ENCODE results near the gene XPNPEP2.

Gene XPNPEP2, protein sequence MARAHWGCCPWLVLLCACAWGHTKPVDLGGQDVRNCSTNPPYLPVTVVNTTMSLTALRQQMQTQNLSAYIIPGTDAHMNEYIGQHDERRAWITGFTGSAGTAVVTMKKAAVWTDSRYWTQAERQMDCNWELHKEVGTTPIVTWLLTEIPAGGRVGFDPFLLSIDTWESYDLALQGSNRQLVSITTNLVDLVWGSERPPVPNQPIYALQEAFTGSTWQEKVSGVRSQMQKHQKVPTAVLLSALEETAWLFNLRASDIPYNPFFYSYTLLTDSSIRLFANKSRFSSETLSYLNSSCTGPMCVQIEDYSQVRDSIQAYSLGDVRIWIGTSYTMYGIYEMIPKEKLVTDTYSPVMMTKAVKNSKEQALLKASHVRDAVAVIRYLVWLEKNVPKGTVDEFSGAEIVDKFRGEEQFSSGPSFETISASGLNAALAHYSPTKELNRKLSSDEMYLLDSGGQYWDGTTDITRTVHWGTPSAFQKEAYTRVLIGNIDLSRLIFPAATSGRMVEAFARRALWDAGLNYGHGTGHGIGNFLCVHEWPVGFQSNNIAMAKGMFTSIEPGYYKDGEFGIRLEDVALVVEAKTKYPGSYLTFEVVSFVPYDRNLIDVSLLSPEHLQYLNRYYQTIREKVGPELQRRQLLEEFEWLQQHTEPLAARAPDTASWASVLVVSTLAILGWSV

GRCh38 chrX:129738466-129739308, at the start of gene XPNPEP2:
TSS of gene XPNPEP2 (plus strand) at chrX:129738979. CDS start at chrX:129739214, 235 bp downstream.
- DNase-seq (ENCODE audit: low spot score) = no peak

DNA sequence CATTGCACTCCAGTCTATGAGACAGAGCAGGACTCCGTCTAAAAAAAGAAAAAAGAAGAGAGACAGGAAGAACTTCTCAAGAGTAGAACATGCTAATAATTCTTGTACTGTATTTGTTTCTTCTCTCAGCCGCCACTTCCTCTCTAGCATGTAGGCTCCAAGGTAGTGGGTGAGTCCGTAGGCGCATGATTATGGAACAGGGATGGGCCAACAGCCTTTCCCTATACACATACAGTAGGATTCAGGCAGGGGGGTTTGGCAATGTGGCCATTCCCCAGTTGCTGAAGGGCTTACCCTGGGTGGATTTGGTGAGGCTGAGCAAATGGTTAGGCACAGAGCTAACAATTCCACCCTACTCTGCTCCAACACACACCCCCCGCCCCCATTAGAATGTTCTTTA, 49.0 kb upstream of the XPNPEP2 start:
- no peak for DNase-seq (ENCODE audit: low spot score)

DNA sequence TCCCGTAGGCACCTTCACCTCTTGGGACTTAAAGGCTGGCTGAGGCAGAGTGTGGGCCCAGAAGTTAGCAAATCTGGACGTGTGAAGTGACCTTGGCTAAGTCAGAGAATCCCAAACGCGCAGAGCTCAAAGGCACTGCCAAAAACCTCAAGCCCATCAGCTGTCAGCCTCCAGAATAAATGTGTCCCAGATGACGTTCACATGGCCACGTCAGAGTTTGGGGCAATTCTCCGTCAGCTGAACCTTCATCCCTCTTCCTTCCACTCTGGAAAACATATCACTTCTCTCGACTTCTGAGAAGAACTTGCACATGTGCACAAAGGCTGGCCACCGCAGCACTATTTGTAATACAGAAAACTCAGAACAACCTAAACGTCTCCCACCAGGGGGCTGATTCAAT, 48.3 kb upstream of the XPNPEP2 start:
- DNase-seq (ENCODE audit: low spot score) = no peak

GRCh38 chrX:129693354-129693753, 45.4 kb upstream of the XPNPEP2 start:
- no peak for DNase-seq (ENCODE audit: low spot score)

- DNase-seq (ENCODE audit: low spot score) = no peak
These were observed 44.0 kb upstream of the XPNPEP2 start for GRCh38 chrX:129694805-129695204.

DNA sequence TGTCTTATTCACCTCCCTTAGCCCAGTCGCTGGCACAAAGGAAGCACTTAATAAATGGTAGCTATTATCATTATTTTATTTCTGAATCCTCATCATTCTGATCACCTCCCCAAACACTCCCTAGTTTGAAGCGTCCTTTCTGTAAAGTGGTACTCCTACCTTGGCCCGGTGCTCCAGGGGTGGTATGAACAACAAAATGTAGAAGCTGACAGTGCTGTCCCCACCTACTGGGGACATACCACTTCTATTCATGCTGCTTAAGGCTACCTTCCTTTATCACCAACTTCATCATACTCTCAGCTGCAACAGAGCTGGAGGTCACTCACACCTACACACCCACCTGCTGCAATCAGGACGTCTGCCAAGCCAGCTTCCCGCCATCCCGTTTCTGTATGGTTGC, 43.2 kb upstream of the XPNPEP2 start:
- DNase-seq (ENCODE audit: low spot score) = no peak

DNA sequence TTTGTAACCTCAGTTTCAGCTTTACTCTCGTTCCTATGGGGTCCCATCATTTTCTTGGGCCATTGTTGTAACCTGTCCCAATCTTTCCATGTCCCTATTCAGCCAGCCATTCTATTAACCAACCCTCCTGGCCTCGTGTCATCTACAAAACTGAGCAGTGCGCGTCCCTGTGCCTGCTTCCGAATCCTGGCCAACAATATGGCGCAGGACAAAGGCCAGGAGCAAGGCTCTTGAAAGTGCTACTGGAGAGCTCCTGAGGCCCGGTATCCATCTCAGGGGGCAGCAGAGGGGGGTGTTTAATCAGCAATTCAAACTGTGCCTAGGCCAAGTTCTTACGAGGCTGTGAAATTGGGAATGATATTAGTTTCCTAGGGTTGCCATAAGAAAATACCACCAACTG, 42.8 kb upstream of the XPNPEP2 start:
- no peak for DNase-seq (ENCODE audit: low spot score)

- DNase-seq (ENCODE audit: low spot score) = no peak
These were observed 42.2 kb upstream of the XPNPEP2 start for GRCh38 chrX:129696463-129697155.

GRCh38 chrX:129697204-129697829, 41.5 kb upstream of the XPNPEP2 start:
- no peak for DNase-seq (ENCODE audit: low spot score)

DNA sequence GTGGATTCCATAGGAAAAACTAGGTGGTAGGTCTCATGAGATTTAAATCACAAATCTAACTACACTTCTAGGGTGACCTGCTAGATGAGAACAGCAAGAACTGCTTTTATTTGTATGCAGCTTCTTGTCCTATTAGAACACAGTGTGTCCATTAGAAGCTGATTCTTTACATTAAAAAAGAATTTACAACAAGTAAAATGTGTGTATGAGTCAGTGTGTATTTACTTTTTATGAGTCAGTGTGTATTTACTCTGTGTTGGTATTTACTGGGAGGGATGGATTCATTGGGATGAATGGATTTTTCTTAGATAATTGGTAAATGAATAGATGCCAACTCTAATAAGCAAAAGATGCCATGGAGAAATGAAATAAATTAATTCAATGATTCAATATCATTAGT, 40.6 kb upstream of the XPNPEP2 start:
- no peak for DNase-seq (ENCODE audit: low spot score)

- no peak for DNase-seq (ENCODE audit: low spot score)
These were observed 38.2 kb upstream of the XPNPEP2 start for GRCh38 chrX:129700536-129700935.

GRCh38 chrX:129701624-129702069, 37.1 kb upstream of the XPNPEP2 start:
- DNase-seq (ENCODE audit: low spot score) = peak; percentile 43

DNA sequence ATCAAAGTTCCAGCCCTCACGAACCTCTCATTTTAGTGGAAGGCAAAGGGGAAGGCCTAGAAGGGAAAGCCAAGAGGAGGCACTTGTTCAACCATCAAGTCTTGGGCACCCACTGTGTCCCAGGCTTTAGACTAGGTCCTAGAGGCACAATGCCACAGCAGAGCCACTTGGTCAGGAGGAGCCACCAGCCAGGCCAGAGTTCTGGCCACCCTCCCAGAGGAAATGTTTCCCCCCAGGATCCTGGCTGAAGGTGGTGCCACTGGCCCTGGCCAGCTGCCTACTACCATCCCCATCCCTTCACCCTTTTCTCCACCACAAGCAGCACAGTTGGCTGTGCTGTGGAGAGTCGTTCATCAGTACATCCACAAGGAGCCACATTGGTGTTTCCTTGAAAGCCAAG, 34.3 kb upstream of the XPNPEP2 start:
- DNase-seq (ENCODE audit: low spot score) = no peak

DNA sequence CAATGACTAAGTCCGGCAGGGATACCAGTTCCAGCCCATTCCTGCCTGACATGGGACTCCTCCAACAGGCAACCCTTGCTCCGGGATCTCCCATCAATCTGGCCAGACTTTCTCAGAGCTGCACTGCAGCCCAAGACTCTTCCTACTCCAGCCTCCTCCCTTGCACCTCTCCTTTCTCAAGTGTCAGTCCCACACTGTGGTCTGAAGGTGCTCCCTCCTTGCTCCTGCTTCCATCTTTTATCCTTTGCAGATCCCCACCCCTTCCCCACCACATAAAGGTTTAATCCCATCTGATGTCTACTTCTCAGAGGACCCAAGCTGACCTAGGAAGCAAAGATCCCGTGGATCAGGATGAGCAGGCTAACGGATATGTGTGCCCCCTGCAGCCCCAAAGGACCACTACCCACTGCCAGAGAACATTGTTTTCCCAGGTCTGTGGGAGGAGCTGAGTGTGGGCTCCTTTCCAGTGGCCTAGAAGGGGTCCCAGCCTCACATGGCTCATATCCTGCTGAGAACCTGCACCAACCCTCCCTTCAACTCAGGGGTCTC, 33.3 kb upstream of the XPNPEP2 start:
- DNase-seq (ENCODE audit: low spot score) = no peak

DNA sequence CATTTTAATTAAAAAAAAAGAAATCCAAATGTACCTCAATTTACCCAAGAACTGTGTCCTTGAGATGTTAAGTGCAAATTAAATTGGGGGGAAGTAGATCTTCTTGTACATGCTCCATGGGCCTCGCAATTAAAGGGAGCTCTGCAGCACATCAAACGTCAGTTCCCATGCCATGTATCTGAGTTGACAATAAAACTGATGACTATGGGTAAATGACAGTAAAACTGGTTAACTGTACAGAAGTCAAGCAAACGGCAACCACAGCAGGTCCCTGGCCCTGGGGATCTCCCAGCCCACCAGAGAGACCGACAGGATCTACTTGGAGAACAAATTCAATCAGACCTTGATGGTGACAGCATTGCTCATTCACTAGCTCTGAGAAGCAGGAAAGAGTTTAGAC, 32.8 kb upstream of the XPNPEP2 start:
- no peak for DNase-seq (ENCODE audit: low spot score)

GRCh38 chrX:129706400-129707072, 32.2 kb upstream of the XPNPEP2 start:
- DNase-seq (ENCODE audit: low spot score) = peak; percentile 87

DNA sequence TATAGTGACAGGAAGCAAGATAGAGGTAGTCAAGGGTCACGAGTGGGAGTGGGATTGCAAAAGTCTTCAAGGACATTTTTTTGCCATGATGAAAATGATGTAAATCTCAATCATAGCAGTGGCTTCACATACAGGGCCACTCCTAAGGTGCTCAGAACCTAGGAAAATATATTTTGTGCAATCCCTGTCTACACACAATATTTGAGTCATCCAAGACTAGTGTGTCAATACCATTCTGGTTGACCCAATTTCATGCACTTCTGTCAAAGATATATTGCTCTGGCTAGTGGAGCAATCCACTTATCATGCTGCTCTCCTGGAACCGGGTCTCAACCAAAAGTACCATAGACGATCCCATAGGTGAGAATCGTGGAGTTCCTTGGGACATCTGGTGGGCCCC, 24.2 kb upstream of the XPNPEP2 start:
- no peak for DNase-seq (ENCODE audit: low spot score)

DNA sequence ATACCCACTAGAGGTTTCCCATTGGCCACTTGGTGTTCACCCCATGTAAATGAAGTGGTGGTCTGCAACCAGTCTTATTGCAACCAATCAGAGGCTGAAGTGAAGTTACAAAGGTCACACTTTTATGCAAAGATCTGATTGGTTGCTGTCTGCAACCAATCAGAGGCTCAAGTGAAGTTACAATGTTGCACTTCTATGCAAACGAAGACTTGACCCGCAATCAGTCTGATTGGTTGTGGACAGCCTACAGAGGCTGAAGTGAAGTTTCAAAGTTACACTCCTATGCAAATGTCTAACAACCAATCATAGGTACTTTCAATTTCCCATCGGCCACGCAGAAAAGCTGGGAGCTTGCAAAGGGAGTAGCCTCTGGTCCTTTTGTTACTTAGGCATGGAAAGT, 22.3 kb upstream of the XPNPEP2 start:
- DNase-seq (ENCODE audit: low spot score) = no peak

GRCh38 chrX:129717892-129718291, 20.9 kb upstream of the XPNPEP2 start:
- DNase-seq (ENCODE audit: low spot score) = no peak

DNA sequence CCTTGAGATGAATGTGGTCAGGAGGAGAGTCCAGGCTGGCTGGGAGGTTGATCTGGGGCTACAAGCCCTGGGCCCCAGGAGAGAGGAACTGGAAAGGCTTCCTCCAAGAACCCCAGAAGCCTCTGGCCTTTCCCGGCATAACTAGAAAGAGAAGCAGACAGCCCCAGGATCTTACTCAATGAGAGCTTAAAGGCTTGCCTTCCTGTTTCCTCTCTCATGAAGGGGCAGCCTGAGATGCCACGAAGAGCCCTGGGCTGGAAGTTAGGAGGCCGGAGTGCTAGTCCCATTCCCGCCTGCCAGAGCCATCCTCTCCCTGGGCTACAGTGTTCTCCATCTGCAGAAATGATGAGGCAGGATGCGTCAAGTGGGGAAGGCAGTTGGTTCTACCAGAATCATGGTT, 20.1 kb upstream of the XPNPEP2 start:
- no peak for DNase-seq (ENCODE audit: low spot score)

DNA sequence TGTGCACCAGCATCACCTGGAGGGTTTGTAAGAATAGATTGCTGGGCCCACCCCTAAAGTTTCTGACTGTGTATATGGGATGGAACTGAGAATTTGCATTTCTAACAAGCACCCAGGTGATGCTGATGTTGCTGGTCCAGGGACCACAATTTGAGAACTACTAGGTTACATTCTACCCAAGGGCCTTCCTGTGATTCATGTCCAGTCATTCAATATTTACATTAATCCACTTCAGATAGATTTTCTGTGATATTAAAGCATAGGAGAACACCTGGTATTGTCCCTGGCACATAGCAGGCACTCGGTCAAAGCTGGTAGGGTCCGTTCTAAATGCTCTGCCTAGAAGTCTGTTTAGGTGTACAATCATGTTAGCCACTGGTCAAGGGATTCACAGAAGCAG, 19.5 kb upstream of the XPNPEP2 start:
- DNase-seq (ENCODE audit: low spot score) = no peak

Measured in globus pallidus (tissue), 1 donor.